Neural progenitor cell (in vitro differentiated cells): ENCODE results near the gene GFPT1.

Experiments used
- EZH2 ChIP-seq: fragments of 200-600 bp; sonication (generic); IDR thresholded peaks from 2 replicates; pipeline ENCODE4 v1.6.1; 2017; ENCODE audit warnings: antibody characterized with exemption, mild to moderate bottlenecking, moderate library complexity
- EZH2phosphoT487 ChIP-seq: fragments of 200-600 bp; sonication (generic); IDR thresholded peaks from 2 replicates; pipeline ENCODE4 v1.6.1; 2017; ENCODE audit warnings: antibody characterized with exemption
- TF ChIP-seq, protein P1 (sequence below): fragments of 200-600 bp; sonication (generic); IDR thresholded peaks from 2 replicates; pipeline ENCODE4 v1.5.1; 2017; ENCODE audit warnings: antibody characterized with exemption, mild to moderate bottlenecking

DNA sequence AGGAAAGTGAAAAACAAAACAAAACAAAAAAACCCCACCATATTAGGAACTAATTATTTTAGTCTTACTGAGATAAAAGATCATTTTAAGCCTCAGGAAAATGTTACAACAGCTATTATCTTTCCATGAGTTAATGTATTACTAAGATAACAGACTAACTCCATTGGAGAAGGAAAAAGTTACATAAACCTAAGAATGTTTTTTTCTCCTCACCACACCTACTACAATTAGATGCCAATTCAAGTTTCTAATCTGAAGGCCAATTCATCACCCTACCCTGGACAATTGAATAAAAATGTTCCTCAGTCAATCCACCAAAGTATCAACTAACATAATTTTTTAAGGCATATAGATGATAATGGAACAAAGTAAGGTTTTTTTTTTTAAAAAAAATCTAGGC lies 10.2 kb upstream of the GFPT1 start:
- TF ChIP-seq, protein P1, sequence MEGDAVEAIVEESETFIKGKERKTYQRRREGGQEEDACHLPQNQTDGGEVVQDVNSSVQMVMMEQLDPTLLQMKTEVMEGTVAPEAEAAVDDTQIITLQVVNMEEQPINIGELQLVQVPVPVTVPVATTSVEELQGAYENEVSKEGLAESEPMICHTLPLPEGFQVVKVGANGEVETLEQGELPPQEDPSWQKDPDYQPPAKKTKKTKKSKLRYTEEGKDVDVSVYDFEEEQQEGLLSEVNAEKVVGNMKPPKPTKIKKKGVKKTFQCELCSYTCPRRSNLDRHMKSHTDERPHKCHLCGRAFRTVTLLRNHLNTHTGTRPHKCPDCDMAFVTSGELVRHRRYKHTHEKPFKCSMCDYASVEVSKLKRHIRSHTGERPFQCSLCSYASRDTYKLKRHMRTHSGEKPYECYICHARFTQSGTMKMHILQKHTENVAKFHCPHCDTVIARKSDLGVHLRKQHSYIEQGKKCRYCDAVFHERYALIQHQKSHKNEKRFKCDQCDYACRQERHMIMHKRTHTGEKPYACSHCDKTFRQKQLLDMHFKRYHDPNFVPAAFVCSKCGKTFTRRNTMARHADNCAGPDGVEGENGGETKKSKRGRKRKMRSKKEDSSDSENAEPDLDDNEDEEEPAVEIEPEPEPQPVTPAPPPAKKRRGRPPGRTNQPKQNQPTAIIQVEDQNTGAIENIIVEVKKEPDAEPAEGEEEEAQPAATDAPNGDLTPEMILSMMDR = no peak
- TF ChIP-seq EZH2 (no peak), EZH2phosphoT487 (no peak)
